Natural killer cell (primary cell): ENCODE results near the gene PPOX. TPM values are rescaled to one million over a fixed set of nuclear protein-coding genes. Genes with fewer than 3 reads are reported as not detected.

Experiments used
- ATAC-seq, 3 donors: fragments of 150-1000 bp in 2 of 3; fragments of 200-7000 bp in 1 of 3; cut with Tn5 transposase; 1 replicate in 1 of 3; 2 replicates in 2 of 3; pipeline ENCODE4 v1.10.0; 2021; ENCODE audit warnings: mild to moderate bottlenecking in 2 of 3, moderate library complexity in 2 of 3
- DNase-seq, 2 donors: peaks; one replicate each; pipeline versions ENCODE4 v3.0.0 to v3.0.0-alpha.2; 2013 to 2021; ENCODE audit warnings: mixed read lengths in 1 of 2
- H3K27ac ChIP-seq: one replicate; pipeline ENCODE4 v1.5.1; 2013; ENCODE audit warnings: mild to moderate bottlenecking, low read length
- H3K27me3 ChIP-seq: one replicate; pipeline ENCODE4 v1.6.1; 2013; ENCODE audit warnings: low read length; ENCODE audit not compliant: control insufficient read depth, insufficient read depth
- H3K36me3 ChIP-seq: one replicate; pipeline ENCODE4 v1.6.1; 2013; ENCODE audit warnings: low read length; ENCODE audit not compliant: control insufficient read depth, insufficient read depth
- H3K4me1 ChIP-seq: one replicate; pipeline ENCODE4 v1.6.1; 2013; ENCODE audit warnings: low read length; ENCODE audit not compliant: control insufficient read depth, insufficient read depth
- H3K4me3 ChIP-seq: one replicate; pipeline ENCODE4 v1.5.1; 2013; ENCODE audit warnings: low read length
- H3K9me3 ChIP-seq: one replicate; pipeline ENCODE4 v1.6.1; 2013; ENCODE audit warnings: low read length; ENCODE audit not compliant: control insufficient read depth, insufficient read depth
- H3K27ac Mint-ChIP-seq, 2 donors: one replicate each; pipeline ENCODE4 v1.8.0; 2022; ENCODE audit warnings: mild to moderate bottlenecking in 2 of 2, mixed read lengths in 2 of 2, moderate library complexity in 1 of 2
- H3K27me3 Mint-ChIP-seq, 2 donors: one replicate each; pipeline ENCODE4 v1.8.0; 2022; ENCODE audit warnings: low read depth in 2 of 2, mixed read lengths in 2 of 2
- H3K36me3 Mint-ChIP-seq: one replicate; pipeline ENCODE4 v1.8.0; 2022; ENCODE audit warnings: mixed read lengths
- H3K4me1 Mint-ChIP-seq, 2 donors: one replicate each; pipeline ENCODE4 v1.8.0; 2022; ENCODE audit warnings: mixed read lengths in 2 of 2
- H3K4me3 Mint-ChIP-seq: one replicate; pipeline ENCODE4 v1.8.0; 2022; ENCODE audit warnings: mild to moderate bottlenecking, moderate library complexity, mixed read lengths
- H3K9me3 Mint-ChIP-seq, 2 donors: one replicate each; pipeline ENCODE4 v1.8.0; 2022; ENCODE audit warnings: mixed read lengths in 2 of 2
- CTCF ChIP-seq: fragments of 200-600 bp; IDR thresholded peaks from one replicate; pipeline ENCODE4 v1.8.0; 2022; ENCODE audit warnings: antibody characterized with exemption
- WGBS: methylation state at CpG from one replicate; pipeline ENCODE4 v1.1.7; 2013; ENCODE audit warnings: missing lambda C conversion rate; ENCODE audit not compliant: insufficient coverage; 5-methylcytosine and 5-hydroxymethylcytosine counted together
- intact Hi-C: fragments of 100-400 bp; cut with micrococcal nuclease; formaldehyde crosslinking; loops from one replicate; pipeline ENCODE4 v1.14.2; 2022
- total RNA-seq, 4 donors: library from RNA; stranded (reverse); fragments of 120-200 nt in 1 of 4; gene quantifications; one replicate each; pipeline versions ENCODE4 v1.2.3 to v1.2.4, GENCODE V29; 2013 to 2022

The PPOX gene
- total RNA-seq, 3 donors from 2014 or later (not counting 1 experiment from before 2014, with no cell fraction given) = 45.5 to 66.3 (median 57.4) TPM

GRCh38 chr1:161166669-161167548 lies 683 bp downstream of the PPOX start:
- Histone ChIP-seq H3K27ac (peak overlapping the region; percentile 89), H3K27me3 (no peaks in the 10 kb centered on the region), H3K4me1 (peaks cover 26% of the 10 kb centered on the region), H3K36me3 (peaks cover 35% of the 10 kb centered on the region), H3K9me3 (no peaks in the 10 kb centered on the region), H3K4me3 (peak overlapping the region; percentile 69)
- no peaks in the 10 kb centered on the region for H3K9me3 Mint-ChIP-seq
- no peaks in the 10 kb centered on the region for H3K27me3 Mint-ChIP-seq
- ATAC-seq (no peak), DNase-seq (no peak)
- TF ChIP-seq CTCF = no peak
- H3K27ac Mint-ChIP-seq = peak overlapping the region; percentile 97 to 98
- peaks cover 25 to 50% of the 10 kb centered on the region in 2 donors for H3K4me1 Mint-ChIP-seq
- intact Hi-C loops = loop anchor here (1.0 to 5.0 kb wide), 5 partner anchors 10 to 35 kb away; partner anchors contain the start of genes B4GALT3, DEDD, NDUFS2 and UFC1
- 10% methylated on average over 33 of the region's 33 CpGs for WGBS
- H3K4me3 Mint-ChIP-seq = peak overlapping the region; percentile 93
- H3K36me3 Mint-ChIP-seq = peaks cover 7% of the 10 kb centered on the region

GRCh38 chr1:161168906-161169305 lies 2.7 kb downstream of the PPOX start:
- H3K27ac ChIP-seq = no peak overlapping the region
- no peaks in the 10 kb centered on the region for H3K9me3 Mint-ChIP-seq
- H3K27me3 Mint-ChIP-seq = no peaks in the 10 kb centered on the region
- H3K9me3 ChIP-seq = no peaks in the 10 kb centered on the region
- no peaks in the 10 kb centered on the region for H3K27me3 ChIP-seq
- 98% methylated on average over 9 of the region's 9 CpGs for WGBS
- DNase-seq (no peak), ATAC-seq (no peak)
- peaks cover 26% of the 10 kb centered on the region for H3K4me1 ChIP-seq
- peaks cover 48% of the 10 kb centered on the region for H3K36me3 ChIP-seq
- H3K4me3 ChIP-seq = no peak overlapping the region
- peaks cover 21% of the 10 kb centered on the region for H3K36me3 Mint-ChIP-seq
- no peak overlapping the region for H3K4me3 Mint-ChIP-seq
- no peak for TF ChIP-seq CTCF
- intact Hi-C loops = loop anchor here (5.0 kb wide), 1 partner anchor 33 kb away; the partner anchor contains the start of gene NDUFS2
- H3K27ac Mint-ChIP-seq = no peak overlapping the region
- peaks cover 34 to 54% of the 10 kb centered on the region in 2 donors for H3K4me1 Mint-ChIP-seq

- ATAC-seq (no peak), DNase-seq (no peak)
- no peaks in the 10 kb centered on the region for H3K27me3 ChIP-seq
- Mint-ChIP-seq H3K4me1 (peaks cover 39 to 59% of the 10 kb centered on the region in 2 donors), H3K9me3 (no peaks in the 10 kb centered on the region), H3K27me3 (no peaks in the 10 kb centered on the region), H3K27ac (peak overlapping the region; percentile 48 to 73), H3K4me3 (no peak overlapping the region), H3K36me3 (peaks cover 29% of the 10 kb centered on the region)
- H3K4me3 ChIP-seq = no peak overlapping the region
- 100% methylated on average over 3 of the region's 5 CpGs for WGBS
- no peak overlapping the region for H3K27ac ChIP-seq
- intact Hi-C loops = no loop called here
- no peak for TF ChIP-seq CTCF
- peaks cover 24% of the 10 kb centered on the region for H3K4me1 ChIP-seq
- H3K9me3 ChIP-seq = no peaks in the 10 kb centered on the region
- peaks cover 61% of the 10 kb centered on the region for H3K36me3 ChIP-seq
Measured at GRCh38 chr1:161171191-161171590, 5.0 kb downstream of the PPOX start.
